ENCODE measurements around the gene MIER2.

DNA sequence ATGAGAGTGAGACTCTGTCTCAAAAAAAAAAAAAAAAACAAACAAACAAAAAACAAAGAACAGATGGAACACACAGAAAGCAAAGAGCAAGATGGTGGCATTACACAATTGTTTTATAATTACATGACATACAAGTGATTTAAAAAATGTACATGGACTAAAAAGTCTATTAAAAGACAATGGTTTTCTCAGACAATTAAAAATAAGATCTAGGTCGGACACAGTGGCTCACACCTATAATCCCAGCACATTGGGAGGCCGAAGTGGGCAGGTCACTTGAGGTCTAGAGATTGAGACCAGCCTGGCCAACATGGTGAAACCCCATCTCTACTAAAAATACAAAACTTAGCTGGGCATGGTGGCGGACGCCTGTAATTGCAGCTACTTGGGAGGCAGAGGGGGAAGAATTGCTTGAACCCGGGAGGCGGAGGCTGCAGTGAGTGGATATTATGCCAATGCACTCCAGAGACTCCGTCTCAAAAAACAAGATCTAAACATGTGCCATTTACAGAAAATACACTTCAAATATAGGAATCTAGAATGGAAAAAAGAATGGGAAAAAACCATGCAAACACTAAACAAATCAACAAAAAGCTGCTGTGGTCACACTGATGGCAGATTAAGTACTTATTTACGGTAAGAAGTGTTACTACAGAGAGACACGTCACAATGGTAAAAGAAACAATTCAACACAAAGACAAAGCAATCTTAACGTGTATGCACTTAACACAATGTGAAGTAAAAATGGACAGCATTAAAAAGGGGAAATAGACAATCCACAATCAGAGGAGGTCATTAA lies 26.7 kb downstream of the MIER2 start:
- TF ChIP-seq, protein P1, sequence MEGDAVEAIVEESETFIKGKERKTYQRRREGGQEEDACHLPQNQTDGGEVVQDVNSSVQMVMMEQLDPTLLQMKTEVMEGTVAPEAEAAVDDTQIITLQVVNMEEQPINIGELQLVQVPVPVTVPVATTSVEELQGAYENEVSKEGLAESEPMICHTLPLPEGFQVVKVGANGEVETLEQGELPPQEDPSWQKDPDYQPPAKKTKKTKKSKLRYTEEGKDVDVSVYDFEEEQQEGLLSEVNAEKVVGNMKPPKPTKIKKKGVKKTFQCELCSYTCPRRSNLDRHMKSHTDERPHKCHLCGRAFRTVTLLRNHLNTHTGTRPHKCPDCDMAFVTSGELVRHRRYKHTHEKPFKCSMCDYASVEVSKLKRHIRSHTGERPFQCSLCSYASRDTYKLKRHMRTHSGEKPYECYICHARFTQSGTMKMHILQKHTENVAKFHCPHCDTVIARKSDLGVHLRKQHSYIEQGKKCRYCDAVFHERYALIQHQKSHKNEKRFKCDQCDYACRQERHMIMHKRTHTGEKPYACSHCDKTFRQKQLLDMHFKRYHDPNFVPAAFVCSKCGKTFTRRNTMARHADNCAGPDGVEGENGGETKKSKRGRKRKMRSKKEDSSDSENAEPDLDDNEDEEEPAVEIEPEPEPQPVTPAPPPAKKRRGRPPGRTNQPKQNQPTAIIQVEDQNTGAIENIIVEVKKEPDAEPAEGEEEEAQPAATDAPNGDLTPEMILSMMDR (IDR thresholded peaks at IDR 0.05; ENCODE audit: low read depth, low read length, poor library complexity, severe bottlenecking) = no peak
- TF ChIP-seq EZH2phosphoT487 (IDR thresholded peaks at IDR 0.05; ENCODE audit: borderline replicate concordance, low read length) = no peak
